Stimulated activated naive CD8-positive, alpha-beta T cell treated with anti-CD3 and anti-CD28 coated beads, Interleukin-15, Interleukin-2, amounts not matched to agents 100 ng/mL and 50 ng/mL, for 24 hours (primary cell): ENCODE results near the gene ADAMTS17.

Experiments used
- H3K27ac Mint-ChIP-seq: one replicate; pipeline ENCODE4 v1.8.0; 2021; ENCODE audit warnings: mild to moderate bottlenecking, mixed read lengths
- H3K27me3 Mint-ChIP-seq: one replicate; pipeline ENCODE4 v1.8.0; 2021; ENCODE audit warnings: mixed read lengths
- H3K36me3 Mint-ChIP-seq: one replicate; pipeline ENCODE4 v1.8.0; 2021; ENCODE audit warnings: low read depth, mixed read lengths
- H3K4me1 Mint-ChIP-seq: one replicate; pipeline ENCODE4 v1.8.0; 2021; ENCODE audit warnings: low read depth, mixed read lengths
- H3K4me3 Mint-ChIP-seq: one replicate; pipeline ENCODE4 v1.8.0; 2021; ENCODE audit warnings: mild to moderate bottlenecking, mixed read lengths
- H3K9me3 Mint-ChIP-seq: one replicate; pipeline ENCODE4 v1.8.0; 2021; ENCODE audit warnings: mixed read lengths

ADAMTS17 gene

GRCh38 chr15:100021653-100022052 is 320.1 kb downstream of the ADAMTS17 start:
- H3K27me3 Mint-ChIP-seq: no peaks in the 10 kb centered on the region
- H3K36me3 Mint-ChIP-seq: peaks cover 3% of the 10 kb centered on the region
- no peaks in the 10 kb centered on the region for H3K4me1 Mint-ChIP-seq
- no peak overlapping the region for H3K4me3 Mint-ChIP-seq
- peaks cover under 1% of the 10 kb centered on the region for H3K9me3 Mint-ChIP-seq
- H3K27ac Mint-ChIP-seq: no peak overlapping the region

DNA sequence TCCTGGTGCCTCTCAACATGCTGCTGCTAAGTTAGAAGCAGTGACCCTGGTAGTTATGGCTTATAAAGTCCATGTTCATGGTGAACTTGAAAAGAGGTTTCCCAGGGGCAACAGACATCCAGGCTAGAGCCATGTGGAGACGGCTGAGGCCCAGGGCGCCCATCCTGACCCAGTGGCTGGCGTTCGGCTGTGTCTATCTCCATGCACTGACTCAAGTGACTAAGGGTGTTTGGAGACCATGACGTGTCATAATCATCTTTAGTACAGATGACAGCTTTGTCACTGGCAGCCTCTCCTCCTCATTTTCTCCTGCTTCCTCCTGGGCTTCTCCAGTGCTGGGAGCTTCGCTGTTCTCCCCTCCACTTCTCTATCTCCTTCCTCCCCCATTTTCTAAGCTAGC is 321.2 kb downstream of the ADAMTS17 start:
- H3K36me3 Mint-ChIP-seq: peaks cover 3% of the 10 kb centered on the region
- no peak overlapping the region for H3K4me3 Mint-ChIP-seq
- H3K4me1 Mint-ChIP-seq: no peaks in the 10 kb centered on the region
- no peaks in the 10 kb centered on the region for H3K27me3 Mint-ChIP-seq
- no peak overlapping the region for H3K27ac Mint-ChIP-seq
- H3K9me3 Mint-ChIP-seq: no peaks in the 10 kb centered on the region

DNA sequence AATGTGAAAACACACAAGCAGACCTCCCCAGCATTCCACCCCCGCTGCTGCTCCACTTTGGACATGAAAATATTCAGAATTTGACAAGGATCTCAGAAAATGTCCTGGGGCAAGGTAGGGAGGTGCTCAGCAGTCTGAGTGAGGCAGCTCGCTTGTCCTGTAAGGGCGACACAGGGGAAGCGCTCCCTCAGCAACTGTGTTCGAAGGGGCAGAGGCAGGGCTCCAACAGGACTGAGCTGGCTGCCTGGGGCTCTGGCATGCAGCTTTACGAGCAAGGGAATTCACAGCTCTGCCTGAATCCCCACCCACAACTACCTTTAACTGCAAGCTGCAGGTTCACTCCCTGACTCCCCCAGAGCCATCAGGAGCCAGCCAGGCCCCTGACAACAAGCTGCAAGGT is 321.6 kb downstream of the ADAMTS17 start:
- no peak overlapping the region for H3K4me3 Mint-ChIP-seq
- H3K9me3 Mint-ChIP-seq: no peaks in the 10 kb centered on the region
- no peaks in the 10 kb centered on the region for H3K4me1 Mint-ChIP-seq
- no peaks in the 10 kb centered on the region for H3K27me3 Mint-ChIP-seq
- peaks cover 3% of the 10 kb centered on the region for H3K36me3 Mint-ChIP-seq
- H3K27ac Mint-ChIP-seq: no peak overlapping the region

GRCh38 chr15:100019601-100020000 is 322.2 kb downstream of the ADAMTS17 start:
- no peaks in the 10 kb centered on the region for H3K27me3 Mint-ChIP-seq
- H3K27ac Mint-ChIP-seq: no peak overlapping the region
- H3K36me3 Mint-ChIP-seq: peaks cover 3% of the 10 kb centered on the region
- H3K9me3 Mint-ChIP-seq: no peaks in the 10 kb centered on the region
- no peak overlapping the region for H3K4me3 Mint-ChIP-seq
- no peaks in the 10 kb centered on the region for H3K4me1 Mint-ChIP-seq

DNA sequence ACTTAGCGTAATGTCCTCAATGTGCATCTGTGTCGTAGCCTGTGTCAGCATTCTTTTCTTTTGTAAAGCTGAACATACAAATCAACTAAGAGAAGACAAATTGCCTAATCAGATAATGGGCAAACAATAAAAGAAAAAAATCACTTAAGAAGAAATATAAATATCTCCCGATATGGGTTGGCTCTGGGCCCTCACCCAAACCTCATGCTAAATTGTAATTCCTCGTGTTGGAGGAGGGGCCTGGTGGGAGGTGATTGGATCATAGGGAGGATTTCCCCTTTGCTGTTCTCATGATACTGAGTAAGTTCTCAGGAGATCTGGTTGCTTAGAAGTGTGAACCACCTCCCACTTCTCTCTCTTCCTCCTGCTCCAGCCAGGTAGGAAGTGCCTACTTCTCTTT is 323.6 kb downstream of the ADAMTS17 start:
- no peaks in the 10 kb centered on the region for H3K9me3 Mint-ChIP-seq
- H3K4me1 Mint-ChIP-seq: no peaks in the 10 kb centered on the region
- no peaks in the 10 kb centered on the region for H3K27me3 Mint-ChIP-seq
- no peak overlapping the region for H3K27ac Mint-ChIP-seq
- H3K4me3 Mint-ChIP-seq: no peak overlapping the region
- peaks cover 3% of the 10 kb centered on the region for H3K36me3 Mint-ChIP-seq

DNA sequence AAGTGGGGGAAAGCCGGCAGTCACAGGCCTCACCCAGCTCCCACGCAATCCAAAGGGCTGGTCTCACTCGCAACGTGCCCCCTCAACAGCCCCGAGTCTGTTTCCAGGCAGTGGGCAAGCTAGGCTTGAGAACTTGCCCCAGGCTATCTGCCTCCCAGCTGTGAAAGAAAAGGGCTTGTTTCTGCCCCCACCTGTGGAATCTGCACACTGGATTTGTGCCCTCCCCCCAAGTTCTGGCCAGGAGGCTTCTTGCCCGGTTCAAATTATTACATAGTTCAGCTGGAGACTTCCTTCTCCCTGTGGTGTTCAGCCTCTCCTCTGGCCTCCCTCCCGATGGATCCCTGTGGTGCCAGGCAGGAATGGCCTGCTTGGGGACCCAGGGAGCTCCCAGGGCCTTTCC is 324.6 kb downstream of the ADAMTS17 start:
- Mint-ChIP-seq H3K27ac (no peak overlapping the region), H3K27me3 (no peaks in the 10 kb centered on the region), H3K4me1 (no peaks in the 10 kb centered on the region), H3K36me3 (peaks cover 3% of the 10 kb centered on the region), H3K9me3 (no peaks in the 10 kb centered on the region), H3K4me3 (no peak overlapping the region)

- Mint-ChIP-seq H3K27me3 (no peaks in the 10 kb centered on the region), H3K4me1 (no peaks in the 10 kb centered on the region), H3K27ac (no peak overlapping the region), H3K4me3 (no peak overlapping the region), H3K36me3 (peaks cover 3% of the 10 kb centered on the region), H3K9me3 (no peaks in the 10 kb centered on the region)
Measured at GRCh38 chr15:100016632-100017031, 325.1 kb downstream of the ADAMTS17 start.

DNA sequence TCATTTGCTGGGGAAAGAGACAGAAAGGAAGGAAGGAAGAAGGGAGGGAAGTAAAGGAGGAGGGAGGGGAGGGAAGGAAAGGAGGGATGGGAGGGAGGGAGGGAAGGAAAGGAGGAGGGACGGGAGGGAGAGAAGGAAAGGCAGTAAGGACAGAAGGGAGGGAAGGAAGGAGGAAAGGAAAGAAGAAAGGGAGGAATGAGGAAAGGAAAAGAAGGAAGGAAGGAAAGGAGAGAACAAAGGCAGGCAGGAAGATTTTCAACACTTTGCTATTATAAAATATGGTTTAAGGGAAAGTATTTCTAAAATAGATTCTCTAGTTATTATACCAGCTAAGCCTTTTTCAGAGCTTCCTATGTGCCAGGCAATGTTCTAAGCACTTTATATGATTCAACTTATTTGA is 330.5 kb downstream of the ADAMTS17 start:
- no peak overlapping the region for H3K27ac Mint-ChIP-seq
- no peak overlapping the region for H3K4me3 Mint-ChIP-seq
- H3K4me1 Mint-ChIP-seq: no peaks in the 10 kb centered on the region
- no peaks in the 10 kb centered on the region for H3K9me3 Mint-ChIP-seq
- no peaks in the 10 kb centered on the region for H3K36me3 Mint-ChIP-seq
- no peaks in the 10 kb centered on the region for H3K27me3 Mint-ChIP-seq

- H3K27me3 Mint-ChIP-seq: no peaks in the 10 kb centered on the region
- H3K27ac Mint-ChIP-seq: no peak overlapping the region
- H3K4me1 Mint-ChIP-seq: no peaks in the 10 kb centered on the region
- no peak overlapping the region for H3K4me3 Mint-ChIP-seq
- H3K9me3 Mint-ChIP-seq: no peaks in the 10 kb centered on the region
- H3K36me3 Mint-ChIP-seq: no peaks in the 10 kb centered on the region
Measured at GRCh38 chr15:100009372-100009771, 332.4 kb downstream of the ADAMTS17 start.

- no peak overlapping the region for H3K27ac Mint-ChIP-seq
- no peaks in the 10 kb centered on the region for H3K36me3 Mint-ChIP-seq
- no peaks in the 10 kb centered on the region for H3K9me3 Mint-ChIP-seq
- no peaks in the 10 kb centered on the region for H3K4me1 Mint-ChIP-seq
- H3K27me3 Mint-ChIP-seq: no peaks in the 10 kb centered on the region
- H3K4me3 Mint-ChIP-seq: no peak overlapping the region
Measured at GRCh38 chr15:100008258-100008657, 333.5 kb downstream of the ADAMTS17 start.

GRCh38 chr15:100007609-100008008 is 334.2 kb downstream of the ADAMTS17 start:
- Mint-ChIP-seq H3K9me3 (no peaks in the 10 kb centered on the region), H3K27me3 (no peaks in the 10 kb centered on the region), H3K4me1 (no peaks in the 10 kb centered on the region), H3K27ac (no peak overlapping the region), H3K4me3 (no peak overlapping the region), H3K36me3 (no peaks in the 10 kb centered on the region)

DNA sequence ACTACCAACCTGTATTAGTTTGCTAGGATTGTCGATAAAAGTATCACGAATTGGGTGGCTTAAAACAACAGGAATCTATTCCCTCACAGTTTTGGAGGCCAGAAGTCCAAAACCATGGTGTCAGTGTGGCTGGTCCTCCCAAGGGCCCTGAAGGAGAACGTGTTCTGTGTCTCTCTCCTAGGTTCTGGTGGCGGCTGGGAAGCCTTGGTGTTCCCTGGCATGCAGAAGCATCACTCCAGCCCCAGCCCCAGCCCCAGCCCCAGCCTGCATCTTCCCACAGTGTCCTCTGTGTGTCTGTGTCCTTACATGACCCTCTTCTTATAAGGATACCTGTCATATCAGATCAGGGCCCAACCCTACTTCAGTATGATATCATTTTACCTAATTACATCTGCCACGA is 336.1 kb downstream of the ADAMTS17 start:
- H3K27ac Mint-ChIP-seq: no peak overlapping the region
- H3K4me1 Mint-ChIP-seq: peaks cover 12% of the 10 kb centered on the region
- H3K4me3 Mint-ChIP-seq: no peak overlapping the region
- no peaks in the 10 kb centered on the region for H3K27me3 Mint-ChIP-seq
- no peaks in the 10 kb centered on the region for H3K9me3 Mint-ChIP-seq
- H3K36me3 Mint-ChIP-seq: no peaks in the 10 kb centered on the region

- Mint-ChIP-seq H3K36me3 (no peaks in the 10 kb centered on the region), H3K4me3 (no peak overlapping the region), H3K27ac (no peak overlapping the region), H3K9me3 (no peaks in the 10 kb centered on the region), H3K4me1 (peaks cover 14% of the 10 kb centered on the region), H3K27me3 (no peaks in the 10 kb centered on the region)
Measured at GRCh38 chr15:100005013-100005412, 336.8 kb downstream of the ADAMTS17 start.

DNA sequence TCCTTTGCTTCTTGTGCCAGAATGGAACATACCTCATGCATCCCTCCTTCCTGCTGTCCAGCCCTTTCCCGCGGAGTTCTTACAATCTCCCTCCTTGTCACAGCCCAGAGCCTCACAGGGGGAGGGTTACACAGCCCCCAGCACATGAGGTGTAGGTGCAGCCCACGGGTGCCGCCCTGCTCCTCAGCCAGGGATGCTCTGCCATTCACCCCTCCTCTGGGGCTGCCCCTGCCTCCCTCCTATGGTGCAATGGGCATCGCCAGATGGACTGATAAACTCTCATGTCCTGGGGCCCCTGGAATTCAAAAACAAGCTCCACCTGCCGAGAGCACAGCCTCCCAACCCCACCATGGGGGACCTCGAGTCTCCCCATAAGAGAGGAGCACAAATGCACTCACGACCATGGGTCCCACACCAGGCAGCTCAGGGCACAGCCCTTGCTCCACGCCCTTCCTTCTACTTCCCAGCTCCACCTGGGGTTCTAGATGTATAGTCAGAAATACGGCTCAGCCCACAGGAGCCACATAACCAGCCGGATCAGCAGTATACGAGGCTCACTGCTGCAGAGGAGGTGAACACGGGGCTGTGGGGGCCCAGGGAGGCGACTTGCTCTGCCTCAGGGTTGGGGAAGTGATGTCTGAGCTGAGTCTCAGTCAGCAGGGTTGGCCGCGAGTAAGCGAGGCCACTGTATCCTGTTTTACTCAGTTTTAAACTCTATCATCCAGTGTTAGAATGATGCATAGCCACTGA is 338.8 kb downstream of the ADAMTS17 start:
- no peak overlapping the region for H3K4me3 Mint-ChIP-seq
- H3K27me3 Mint-ChIP-seq: no peaks in the 10 kb centered on the region
- H3K27ac Mint-ChIP-seq: no peak overlapping the region
- no peaks in the 10 kb centered on the region for H3K9me3 Mint-ChIP-seq
- H3K36me3 Mint-ChIP-seq: no peaks in the 10 kb centered on the region
- H3K4me1 Mint-ChIP-seq: peaks cover 14% of the 10 kb centered on the region

- Mint-ChIP-seq H3K27me3 (no peaks in the 10 kb centered on the region), H3K4me1 (peaks cover 14% of the 10 kb centered on the region), H3K4me3 (no peak overlapping the region), H3K9me3 (no peaks in the 10 kb centered on the region), H3K27ac (no peak overlapping the region), H3K36me3 (no peaks in the 10 kb centered on the region)
Measured at GRCh38 chr15:100002086-100002620, 339.6 kb downstream of the ADAMTS17 start.

DNA sequence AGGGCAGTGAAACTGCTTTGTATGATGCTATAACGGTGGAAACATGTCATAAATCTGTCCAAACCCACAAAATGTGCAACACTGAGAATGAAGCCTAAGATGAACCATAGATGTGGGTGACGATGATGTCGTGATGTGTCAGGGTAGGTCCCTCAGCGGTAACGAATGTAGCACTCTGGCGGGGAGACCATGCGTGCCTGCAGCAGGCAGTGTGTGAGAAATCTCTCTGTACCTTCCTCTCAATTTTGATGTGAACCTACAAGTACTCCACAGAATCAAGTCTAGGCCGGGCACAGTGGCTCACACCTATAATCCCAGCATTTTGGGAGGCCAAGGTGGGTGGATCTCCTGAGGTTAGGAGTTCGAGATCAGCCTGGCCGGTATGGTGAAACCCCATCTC is 340.4 kb downstream of the ADAMTS17 start:
- Mint-ChIP-seq H3K36me3 (no peaks in the 10 kb centered on the region), H3K9me3 (no peaks in the 10 kb centered on the region), H3K4me3 (no peak overlapping the region), H3K27ac (no peak overlapping the region), H3K27me3 (no peaks in the 10 kb centered on the region), H3K4me1 (peaks cover 14% of the 10 kb centered on the region)
